ENCODE results near the gene STK10. TPM values are rescaled to one million over a fixed set of nuclear protein-coding genes. Genes with fewer than 3 reads are reported as not detected.
A peak's percentile ranks its signal among the peaks of the same experiment; 100 is the strongest.

Gene STK10
- total RNA-seq, 1 experiment from 2014 or later: 22.9 TPM

GRCh38 chr5:172187118-172188032 is 649 bp downstream of the STK10 start:
- DNase-seq (ENCODE audit: low read depth, low spot score) (peak; percentile 26), ATAC-seq (peak; percentile 49)
- no TSS peak for BruUV-seq (replicated peaks)
- Histone ChIP-seq H2AFZ (ENCODE audit: low read depth, low read length, poor library complexity, severe bottlenecking) (peak overlapping the region; percentile 61), H3K36me3 (ENCODE audit: control insufficient read depth in 1 of 2, insufficient read depth in 2 of 2, low read length in 2 of 2) (no peaks in the 10 kb centered on the region), H4K20me1 (ENCODE audit: insufficient read depth) (no peaks in the 10 kb centered on the region), H3K79me2 (ENCODE audit: insufficient read depth, low read length) (peaks cover 17% of the 10 kb centered on the region), H3K9me2 (ENCODE audit: insufficient read depth) (no peaks in the 10 kb centered on the region), H3K9ac (ENCODE audit: low read length) (peak overlapping the region; percentile 80), H3K9me3 (ENCODE audit: control insufficient read depth in 1 of 2, insufficient read depth in 1 of 2, low read depth in 1 of 2, low read length in 2 of 2) (no peaks in the 10 kb centered on the region), H3K4me2 (ENCODE audit: low read length) (peak overlapping the region; percentile 100), H3K4me3 (replicated peaks in 1 of 2; ENCODE audit: low read depth in 1 of 2, low read length in 2 of 2) (peak overlapping the region; percentile 93 to 97), H3K27me3 (ENCODE audit: insufficient read depth, low read length) (no peaks in the 10 kb centered on the region), H3K4me1 (ENCODE audit: control insufficient read depth in 1 of 2, insufficient read depth in 2 of 2, low read length in 2 of 2) (peaks cover 10 to 28% of the 10 kb centered on the region in 2 experiments), H3K27ac (ENCODE audit: low read depth, low read length) (peak overlapping the region; percentile 75)
- RAD21 ChIA-PET (ENCODE audit: low non-redundant PET in 1 of 2, low total read pairs in 2 of 2, uncharacterized antibody in 2 of 2, unreplicated experiment in 2 of 2): interaction anchor here in 1 of 2 experiments (1.0 kb wide), 2 partner anchors 84 to 128 kb away, joined by 3 to 4 read pairs; no protein-coding TSS in a partner anchor
- CTCF ChIA-PET: interaction anchor here (0.6 to 1.7 kb wide), 16 partner anchors 9 to 280 kb away, joined by 3 to 8 read pairs (median 4); partner anchors contain the start of gene UBTD2
- intact Hi-C loops (cut with micrococcal nuclease): loop anchor here (1.0 to 10.0 kb wide), 7 partner anchors 13 to 277 kb away; partner anchors contain the start of genes SH3PXD2B and UBTD2
- POLR2A ChIA-PET: interaction anchor here (1.2 to 1.7 kb wide), 3 partner anchors 8 to 181 kb away, joined by 3 to 9 read pairs (median 6); partner anchors contain the start of gene FBXW11
- no peak for TF ChIP-seq ZBTB33 (IDR thresholded peaks at IDR 0.05; ENCODE audit: extremely low read depth, insufficient replicate concordance, low read length)
- peak; percentile 31; the same call in 1 of the 2 replicates for TF ChIP-seq ZFX (IDR thresholded peaks at IDR 0.05)
- TF ChIP-seq POLR2AphosphoS5 (IDR thresholded peaks at IDR 0.05; ENCODE audit: low read depth, low read length): no peak
- no peak for TF ChIP-seq REST (IDR thresholded peaks at IDR 0.05; ENCODE audit: low read depth)
- TF ChIP-seq SIN3A (IDR thresholded peaks at IDR 0.05; ENCODE audit: low read depth): no peak
- no peak for TF ChIP-seq EZH2 (IDR thresholded peaks at IDR 0.05)
- no peak for TF ChIP-seq POLR2A (IDR thresholded peaks at IDR 0.05; ENCODE audit: borderline replicate concordance, extremely low read depth, insufficient read depth, insufficient read length)
